DMS 273 (cell line): ENCODE data around the gene CHST15.
A peak's percentile ranks its signal among the peaks of the same experiment; 100 is the strongest.

ENCODE experiments used
- DNase-seq: peaks from one replicate; lab custom pipeline; 2025; ENCODE audit not compliant: unreplicated experiment; lab: John Stamatoyannopoulos, UW

CHST15 gene

DNA sequence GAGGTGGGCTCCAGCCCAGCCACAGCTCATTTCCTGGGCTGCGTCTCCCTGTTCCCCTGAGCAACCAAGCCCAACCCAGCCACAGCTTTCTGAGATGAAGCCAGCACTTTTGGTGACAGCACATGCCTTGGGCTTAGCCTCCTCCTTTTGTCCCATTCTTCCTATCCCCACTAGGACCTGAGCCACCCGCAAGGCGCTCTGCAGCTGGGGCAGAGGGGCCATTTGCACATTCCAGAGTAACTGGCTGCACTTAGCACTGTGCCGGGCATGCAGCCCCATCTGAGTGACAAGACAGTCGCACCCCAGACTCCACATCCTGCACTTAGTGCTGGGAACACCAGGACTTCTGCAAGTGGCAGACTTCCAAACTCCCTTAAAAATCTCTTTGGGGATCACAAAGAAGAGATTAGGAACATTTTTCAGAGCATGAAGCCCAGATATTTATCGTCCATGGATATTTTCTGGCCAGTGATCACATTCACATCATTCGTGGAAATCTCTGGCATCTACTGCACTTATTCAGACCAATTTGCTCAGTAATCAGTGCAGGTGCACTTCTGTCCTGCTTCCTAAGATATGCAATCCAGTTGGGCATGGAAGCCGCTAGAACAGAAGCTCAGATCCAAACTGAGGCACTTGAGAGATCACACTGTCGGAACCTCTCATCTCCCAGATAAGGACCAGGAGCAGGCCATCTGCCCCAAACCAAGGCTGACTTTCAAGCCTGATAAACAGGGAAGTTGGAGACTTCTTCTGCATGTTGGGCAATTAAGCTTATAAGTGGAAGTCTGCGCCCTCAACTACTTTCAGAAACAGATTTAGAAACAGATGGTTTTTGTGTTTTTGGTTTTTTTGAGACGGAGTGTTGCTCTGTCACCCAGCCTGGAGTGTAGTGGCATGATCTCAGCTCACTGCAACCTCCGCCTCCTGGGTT lies 26.4 kb downstream of the CHST15 start:
- DNase-seq = no peak

DNA sequence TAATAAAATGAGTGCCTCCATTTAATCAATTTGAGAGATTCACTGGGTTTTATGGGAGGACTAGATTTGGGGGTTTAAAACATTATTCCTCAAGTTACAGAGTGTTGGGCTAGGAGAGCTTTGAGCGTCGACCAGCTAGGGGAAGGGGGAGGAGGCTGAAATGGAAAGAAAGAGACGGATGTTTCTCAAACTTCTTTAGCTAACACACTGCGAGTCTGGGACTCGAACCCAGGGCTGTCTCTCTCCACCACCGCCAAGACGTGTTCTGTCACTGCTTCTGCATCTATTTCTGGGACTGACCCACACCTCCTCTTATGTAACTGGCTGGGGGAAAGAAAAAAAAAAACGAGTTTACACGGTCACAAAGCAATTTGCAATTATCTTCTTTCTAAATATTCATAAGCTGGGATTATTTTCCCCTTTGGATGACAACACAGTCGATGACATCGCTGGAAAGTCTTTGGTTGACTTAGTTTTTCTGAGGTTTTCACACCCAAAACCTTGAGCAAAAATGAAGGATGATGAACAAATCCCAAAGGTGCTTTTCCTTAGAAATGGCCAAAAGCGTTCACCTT lies 27.2 kb downstream of the CHST15 start:
- no peak for DNase-seq

DNA sequence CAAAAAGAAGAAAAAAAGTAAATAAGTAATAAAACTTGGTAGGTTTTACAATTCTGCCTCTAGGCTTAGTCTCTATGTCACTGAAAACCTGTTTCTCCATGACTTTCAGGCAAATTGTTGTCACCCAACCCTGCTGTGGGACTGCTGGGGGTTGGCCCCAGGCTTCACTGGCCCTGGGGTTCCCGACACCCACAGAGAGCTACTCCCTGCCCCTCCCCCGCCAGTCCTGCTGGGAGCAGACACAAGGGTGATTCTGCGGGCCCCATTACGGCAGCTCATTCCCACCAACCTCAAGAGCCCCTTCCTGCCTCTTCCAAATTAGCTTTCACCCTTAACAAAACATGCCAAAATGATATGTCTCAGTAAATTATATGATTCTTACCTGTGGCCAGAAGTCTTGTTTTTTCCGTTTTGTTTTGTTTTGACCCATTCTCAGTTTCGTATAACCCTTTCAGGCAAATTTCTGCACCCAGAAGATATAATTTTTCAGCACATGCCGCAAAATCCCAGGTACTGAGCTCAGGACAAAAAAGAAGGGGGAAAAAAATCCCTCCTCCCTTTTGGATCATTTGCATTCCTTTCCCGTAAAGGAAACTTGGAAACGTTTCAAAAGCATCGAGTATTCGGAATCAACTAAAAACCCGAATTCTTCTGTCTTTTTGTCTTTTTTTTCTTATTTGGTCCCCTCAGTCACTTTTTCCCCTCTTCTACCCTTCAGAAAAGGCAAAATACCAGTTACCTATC lies 27.8 kb downstream of the CHST15 start:
- DNase-seq = no peak

DNA sequence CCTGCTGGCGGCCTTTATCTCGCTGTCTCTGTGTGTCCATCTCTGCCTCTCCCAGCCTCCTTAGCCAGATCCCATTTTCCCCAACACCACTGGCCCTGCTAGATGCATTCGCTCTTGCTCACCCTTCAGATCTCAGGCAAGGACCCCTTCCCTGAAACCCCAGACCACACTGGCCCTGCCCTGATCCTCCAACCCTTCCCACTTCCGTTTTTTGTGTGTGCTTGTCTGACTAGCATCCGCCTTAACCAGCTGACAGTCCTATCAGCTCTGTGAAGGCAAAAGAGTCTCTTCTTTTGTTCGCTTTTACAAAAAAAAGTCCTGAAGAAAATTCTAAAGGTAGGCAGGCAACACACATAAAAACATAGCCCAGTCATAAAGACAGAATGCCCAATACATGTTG lies 28.7 kb downstream of the CHST15 start:
- DNase-seq = no peak

DNA sequence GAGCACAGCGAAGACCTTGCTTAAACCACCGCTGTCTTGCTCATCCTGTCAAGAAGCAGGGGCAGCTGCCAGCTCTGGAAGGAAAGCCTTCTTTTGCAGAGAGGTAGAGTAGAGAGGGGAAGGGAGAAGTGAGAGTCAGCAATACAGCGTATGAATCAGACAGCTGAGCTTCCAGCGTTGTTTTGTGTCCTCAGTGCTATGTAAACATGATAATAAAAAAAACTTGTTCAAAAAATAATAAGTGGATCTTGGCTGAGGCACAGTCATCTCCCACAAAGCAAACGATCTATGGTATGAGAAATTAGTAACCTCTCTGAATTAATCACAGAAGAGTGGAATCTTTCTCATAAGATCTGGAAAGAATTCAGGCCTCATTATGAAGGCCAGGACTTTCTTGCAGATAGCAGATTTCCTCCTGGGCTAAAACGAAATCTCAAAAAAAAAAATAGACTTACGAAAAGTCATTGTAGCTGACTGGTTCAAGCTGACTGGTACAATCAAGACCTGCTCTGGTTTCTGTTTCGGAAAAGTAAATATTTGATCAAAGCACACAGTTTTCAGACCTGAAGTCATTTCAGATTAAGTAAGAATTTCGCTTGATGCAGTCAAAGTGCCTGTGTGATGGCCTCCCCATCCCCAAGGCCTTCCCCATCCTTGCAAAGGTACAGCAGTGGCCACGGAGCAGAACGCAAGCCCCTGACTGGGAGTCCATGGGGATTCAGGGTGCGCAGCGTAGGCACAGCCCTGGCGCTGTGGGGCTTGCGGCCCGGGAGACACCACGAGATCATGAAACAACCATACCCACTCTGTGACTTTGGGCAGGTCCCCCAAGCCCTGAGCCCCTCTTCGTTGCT lies 29.4 kb downstream of the CHST15 start:
- DNase-seq = no peak

DNA sequence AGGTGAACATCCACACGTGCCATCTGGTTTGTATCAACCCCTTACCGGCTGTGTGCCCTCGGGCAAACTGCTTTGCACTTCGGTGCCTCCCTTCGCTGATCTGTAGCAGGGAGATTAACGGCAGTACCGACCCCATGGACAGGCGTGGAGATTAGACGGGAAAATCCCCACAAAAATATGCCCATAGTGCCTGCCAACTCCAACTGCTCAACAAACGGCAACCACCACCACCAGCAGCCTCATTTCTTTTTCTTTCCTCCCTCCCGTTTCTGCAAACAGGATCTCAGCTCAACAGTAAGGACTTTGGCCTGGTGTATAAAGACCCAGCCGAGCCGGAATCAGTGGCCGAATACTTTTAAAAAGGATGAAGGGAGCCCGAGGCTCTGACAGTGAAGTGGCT lies 31.0 kb downstream of the CHST15 start:
- DNase-seq = no peak

DNA sequence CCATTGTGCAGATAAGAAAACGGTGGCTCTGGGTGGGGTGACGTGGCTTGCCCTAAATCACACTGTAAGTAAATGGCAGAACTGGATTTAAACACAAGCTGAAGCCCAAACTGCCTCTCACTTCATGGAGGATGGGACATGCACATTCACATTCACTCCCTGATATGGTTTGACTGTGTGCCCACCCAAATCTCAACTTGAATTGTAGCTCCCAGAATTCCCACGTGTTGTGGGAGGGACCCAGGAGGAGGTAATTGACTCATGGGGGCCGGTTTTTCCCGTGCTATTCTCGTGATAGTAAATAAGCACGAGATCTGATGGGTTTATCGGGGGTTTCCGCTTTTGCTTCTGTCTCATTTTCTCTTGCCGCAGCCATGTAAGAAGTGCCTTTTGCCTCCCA lies 32.4 kb downstream of the CHST15 start:
- DNase-seq = no peak

DNA sequence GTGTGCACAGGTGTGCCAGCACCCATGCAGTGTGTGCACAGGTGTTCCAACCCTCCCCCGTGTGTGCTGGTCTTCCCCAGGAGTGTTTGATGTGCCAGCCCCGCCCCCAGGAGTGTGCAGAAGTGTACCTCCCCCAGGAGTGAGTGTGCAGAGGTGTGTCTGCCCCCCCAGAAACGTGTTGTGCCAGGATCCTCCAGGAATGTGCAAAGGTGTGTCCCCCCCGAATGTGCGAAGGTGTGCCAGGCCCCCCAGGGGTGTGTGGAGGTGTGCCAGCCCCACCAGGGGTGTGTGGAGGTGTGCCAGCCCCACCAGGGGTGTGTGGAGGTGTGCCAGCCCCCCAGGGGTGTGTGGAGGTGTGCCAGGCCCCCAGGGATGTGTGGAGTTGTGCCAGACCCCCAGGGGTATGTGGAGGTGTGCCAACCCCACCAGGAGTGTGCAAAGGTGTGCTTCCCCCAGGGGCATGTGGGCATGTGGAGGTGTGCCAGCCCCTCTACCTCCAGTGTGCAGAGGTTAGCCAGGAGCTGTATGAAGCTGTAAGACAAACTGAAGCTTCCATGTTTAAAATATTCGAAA lies 33.2 kb downstream of the CHST15 start:
- DNase-seq = no peak

DNA sequence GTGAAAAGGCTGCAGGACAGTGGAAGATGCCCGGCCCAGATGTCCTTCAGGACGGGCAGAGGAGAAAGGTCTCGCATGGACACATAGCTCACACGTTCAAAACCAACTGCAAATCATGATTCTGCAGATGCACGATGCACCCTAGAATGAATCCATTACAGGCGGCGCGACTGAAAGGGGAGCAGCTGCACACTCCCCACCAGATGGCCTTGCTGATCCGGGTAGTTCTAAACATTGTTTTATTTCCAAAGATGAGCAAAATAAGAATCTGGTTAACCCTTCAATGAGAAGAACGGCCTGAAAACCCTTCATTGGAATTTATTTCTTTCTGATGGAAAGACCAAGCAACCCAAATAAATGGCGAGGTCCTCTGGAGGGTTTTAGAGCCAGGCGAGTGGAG lies 33.8 kb downstream of the CHST15 start:
- DNase-seq = peak; percentile 48

DNA sequence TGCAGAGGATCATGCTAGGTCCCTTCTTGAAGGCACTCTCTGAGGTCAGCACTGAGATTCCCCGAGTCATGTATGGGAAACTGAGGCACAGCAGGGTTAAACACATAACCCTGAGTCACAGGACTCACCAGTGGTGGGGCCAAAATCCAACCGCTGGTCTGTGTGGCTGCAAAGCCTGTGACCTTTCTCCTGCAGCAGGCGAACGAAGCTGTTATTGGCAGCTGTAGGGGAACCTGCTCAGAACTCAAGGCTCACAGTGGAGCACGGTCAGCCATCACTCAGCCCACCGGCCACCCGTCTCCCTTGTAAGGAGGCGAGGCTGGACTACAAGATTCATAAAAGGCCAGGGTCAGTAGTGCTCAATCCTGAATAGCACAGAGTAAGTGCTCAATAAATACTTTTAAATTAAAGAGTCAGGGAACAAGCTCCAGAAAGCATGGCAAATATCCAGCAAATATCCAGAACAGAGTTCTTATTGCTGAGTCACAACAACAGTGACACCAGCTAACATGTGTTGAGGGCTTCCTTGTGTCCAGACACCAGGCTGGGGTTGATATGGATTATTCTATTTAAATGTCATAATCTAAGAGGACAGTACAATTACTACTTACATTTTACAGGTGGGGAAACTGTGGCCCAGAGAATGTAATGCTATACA lies 34.9 kb downstream of the CHST15 start:
- DNase-seq = no peak

DNA sequence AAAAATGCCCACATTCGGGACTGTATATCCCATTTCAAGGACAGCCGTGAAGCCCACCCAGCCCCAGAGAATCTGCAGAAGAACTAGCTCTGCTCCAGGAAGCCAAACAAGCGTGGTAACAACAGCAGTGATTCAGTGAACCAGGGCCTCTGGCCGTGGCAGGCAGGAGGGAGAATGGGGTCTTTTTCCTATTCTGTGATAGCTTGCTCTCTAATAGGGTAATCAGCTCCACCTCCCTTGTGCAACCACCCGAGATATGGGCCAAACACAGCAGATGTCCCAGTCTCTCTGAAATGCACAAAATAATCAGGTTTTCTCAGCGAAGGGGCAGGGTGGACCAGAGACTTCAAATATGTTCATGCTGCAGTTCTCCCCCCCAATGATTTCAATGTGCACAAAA lies 35.8 kb downstream of the CHST15 start:
- no peak for DNase-seq

DNA sequence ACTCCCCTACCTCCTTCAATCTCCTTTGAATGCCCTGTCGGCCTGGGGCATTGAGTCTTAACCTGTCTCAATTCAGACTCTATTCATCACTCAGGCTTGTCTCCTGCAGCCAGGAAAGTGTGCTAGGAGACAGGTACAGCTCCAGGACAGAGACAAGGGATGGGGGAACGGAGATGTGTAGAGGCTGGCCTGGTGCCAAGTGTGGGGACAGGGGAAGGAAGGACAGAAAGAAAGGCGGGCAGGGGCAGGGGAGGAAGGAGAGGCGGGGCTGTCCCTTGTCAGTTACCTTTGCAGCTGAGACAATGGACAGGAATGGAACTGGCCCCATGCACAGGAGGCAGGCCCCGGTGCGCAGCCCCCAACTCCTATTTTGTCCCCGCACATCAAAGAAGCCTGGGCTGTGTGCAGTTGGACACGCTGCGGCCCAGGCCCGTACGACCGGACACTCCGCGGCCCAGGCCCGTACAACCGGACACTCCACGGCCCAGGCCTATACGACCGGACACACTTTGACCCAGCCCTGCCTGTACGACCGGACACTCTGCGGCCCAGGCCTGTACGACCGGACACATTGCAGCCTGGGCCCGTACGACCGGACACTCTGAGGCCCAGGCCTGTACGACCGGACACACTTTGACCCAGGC lies 36.9 kb downstream of the CHST15 start:
- no peak for DNase-seq

DNA sequence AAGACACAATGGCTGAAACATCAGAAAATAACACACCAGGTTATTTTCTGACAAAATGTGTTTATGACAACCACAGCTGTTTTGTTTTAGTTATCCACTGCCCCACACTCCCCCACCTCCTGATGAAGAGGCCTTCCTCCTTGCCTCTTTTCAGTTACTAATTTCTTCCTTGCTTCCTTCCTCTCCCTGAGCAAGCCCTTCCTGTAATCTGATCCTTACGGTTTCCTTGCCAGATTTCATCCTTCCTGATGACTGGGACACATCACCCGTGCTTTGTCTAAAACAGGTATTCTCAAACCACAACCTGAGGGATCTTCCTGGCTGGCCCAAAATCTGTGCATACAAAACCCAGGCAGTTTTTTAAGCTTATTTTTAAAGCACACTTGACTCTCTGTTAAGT lies 39.4 kb downstream of the CHST15 start:
- peak; percentile 2 for DNase-seq

DNA sequence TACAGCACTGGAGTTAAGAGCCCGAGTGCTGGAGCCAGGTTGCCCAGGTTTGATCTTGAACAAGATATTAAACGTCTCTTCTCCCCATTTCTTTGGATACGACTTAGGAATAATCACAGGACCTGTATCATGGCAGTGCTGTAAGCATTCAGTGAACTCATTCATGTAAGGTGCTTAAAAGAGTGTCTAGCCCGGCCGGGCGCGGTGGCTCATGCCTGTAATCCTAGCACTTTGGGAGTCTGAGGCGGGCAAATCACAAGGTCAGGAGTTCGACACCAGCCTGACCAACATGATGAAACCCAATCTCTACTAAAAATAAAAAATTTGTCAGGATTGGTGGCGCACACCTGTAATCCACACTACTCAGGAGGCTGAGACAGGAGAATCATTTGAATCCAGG lies 40.8 kb downstream of the CHST15 start:
- no peak for DNase-seq

DNA sequence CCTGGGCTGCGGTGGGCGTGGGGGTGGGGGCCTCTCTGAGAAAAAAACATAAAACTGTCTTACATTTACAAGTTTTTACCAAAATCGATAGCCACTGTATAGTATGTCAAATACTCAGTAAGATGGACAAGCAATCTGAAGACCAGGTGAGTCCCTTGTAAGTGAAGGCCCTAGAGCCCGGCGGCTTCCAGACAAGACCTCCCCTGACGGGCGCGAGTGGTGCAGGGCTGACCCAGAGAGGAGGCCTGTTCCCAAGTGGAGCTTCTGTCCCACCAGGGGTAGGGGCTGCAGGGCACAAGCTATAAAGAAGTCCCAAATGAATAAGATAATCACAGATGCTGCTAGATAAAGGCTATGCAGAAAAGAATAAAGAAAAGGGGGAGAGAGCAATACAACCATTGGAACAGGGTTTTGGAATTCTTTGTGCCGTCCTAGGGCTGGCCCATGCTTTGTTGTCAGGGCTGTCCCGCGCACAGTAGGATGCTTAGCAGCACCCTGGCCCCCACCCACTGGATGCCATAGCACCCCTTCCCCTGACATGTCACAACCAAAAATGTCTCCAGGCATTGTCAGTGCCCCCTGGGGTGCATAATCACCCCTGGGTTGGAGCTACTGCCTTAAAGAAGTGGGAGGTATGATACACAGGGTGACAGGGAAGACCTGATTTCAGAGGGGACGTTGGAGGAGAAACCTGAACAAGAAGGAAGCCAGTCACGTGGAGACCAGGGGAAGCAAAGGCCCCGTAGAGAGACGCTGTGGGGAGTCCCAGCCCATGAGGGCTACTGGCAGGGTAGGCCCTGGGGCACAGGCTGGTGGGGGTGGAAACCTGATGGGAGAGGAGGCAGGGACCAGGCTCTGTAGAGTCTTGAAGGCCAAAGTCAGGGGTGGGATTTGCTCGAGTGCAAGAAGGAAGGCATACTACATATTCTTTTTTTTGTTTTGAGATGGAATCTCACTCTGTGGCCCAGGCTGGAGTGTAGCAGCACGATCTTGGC lies 43.1 kb downstream of the CHST15 start:
- DNase-seq = no peak

DNA sequence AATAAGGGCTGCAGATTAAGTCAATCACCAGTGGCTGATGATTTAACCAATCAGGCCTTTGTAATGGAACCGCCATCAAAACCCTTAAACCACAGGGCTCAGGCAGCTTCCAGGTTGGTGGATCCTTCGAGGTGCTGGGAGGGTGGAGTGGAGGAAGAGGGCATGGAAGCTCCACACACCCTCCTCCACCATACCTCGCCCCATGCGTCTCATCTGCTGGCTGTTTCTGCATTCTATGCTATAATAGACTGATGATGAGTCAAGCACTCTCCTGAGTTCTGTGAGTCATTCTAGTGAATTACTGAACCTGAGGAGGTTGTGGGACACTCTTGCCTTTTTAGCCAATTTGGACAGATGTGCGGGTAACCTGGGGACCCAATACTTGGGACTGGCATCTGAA lies 43.9 kb downstream of the CHST15 start:
- DNase-seq = no peak

DNA sequence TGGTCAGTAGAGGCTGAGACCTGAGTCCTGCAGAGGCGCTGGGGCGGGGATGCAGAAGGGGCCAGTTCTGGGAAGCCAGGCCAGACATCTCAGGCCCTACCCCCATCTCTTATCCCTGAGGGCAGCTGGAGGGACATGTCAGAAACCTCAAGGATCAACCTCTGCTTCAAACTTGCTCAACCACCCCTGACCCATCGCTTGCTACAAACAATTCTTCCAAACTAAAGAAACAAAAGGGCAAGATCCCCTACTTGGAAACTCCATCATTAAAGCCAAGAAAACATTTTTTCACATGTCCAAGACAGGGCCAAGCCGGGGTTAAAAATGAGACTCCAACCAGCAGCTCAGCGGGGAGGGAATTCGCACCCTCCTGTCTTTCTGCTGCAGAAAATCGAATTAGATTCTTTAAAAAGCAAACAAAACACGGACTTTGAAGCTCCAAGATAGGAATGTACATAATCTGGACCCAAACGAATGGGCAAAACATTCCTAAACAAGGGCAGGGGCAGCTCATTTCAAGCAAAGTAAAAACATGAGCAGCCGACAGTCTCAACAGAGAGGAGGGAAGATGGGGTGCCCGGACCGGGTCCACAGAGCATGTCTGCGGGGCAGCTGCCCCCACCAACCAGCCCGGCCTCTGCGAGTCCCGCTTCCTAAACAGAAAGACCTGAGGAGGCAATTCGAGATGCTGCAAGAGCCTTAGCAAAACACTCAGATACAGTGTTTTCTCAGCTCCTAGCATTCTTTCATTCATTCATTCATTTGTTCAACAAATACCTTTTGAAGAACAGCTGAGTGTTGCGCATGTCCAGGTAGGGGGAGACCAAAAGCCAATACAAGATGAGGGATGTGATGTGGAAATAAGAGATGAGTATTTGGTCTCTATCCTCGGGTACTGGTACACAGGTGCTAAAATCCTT lies 44.8 kb downstream of the CHST15 start:
- no peak for DNase-seq
